HG03135 (cell line): ENCODE measurements around the gene XPNPEP1.

Experiments
- ATAC-seq: cut with Tn5 transposase; IDR thresholded peaks from one replicate; pipeline ENCODE4 v1.9.1; 2021; ENCODE audit warnings: mild to moderate bottlenecking, moderate library complexity; ENCODE audit not compliant: unreplicated experiment

XPNPEP1 gene

GRCh38 chr10:109820620-109821405 is 102.5 kb downstream of the XPNPEP1 start:
- ATAC-seq: no peak

GRCh38 chr10:109819807-109820206 is 103.5 kb downstream of the XPNPEP1 start:
- ATAC-seq: no peak
